Heart left ventricle (tissue), 13 donors: ENCODE data around the gene BPHL.

Experiments
- POLR2A ChIP-seq, 2 donors: fragments of 450-650 bp; IDR thresholded peaks; one replicate each; pipeline ENCODE4 v1.6.1; 2017; ENCODE audit warnings: antibody characterized with exemption in 2 of 2, mild to moderate bottlenecking in 2 of 2, moderate library complexity in 2 of 2
- TF ChIP-seq, protein P1 (sequence below), 12 donors: fragments of 200-600 bp; sonication (generic) in 4 of 12; IDR thresholded peaks; one replicate each; pipeline versions ENCODE4 v1.5.0 to v1.8.0; 2018 to 2022; ENCODE audit warnings: antibody characterized with exemption in 12 of 12, mild to moderate bottlenecking in 5 of 12
- donor health status: ischemic (EF 13 %, LVEDD 7.1; RV severe dilation, severe dysfunction).
- donor health status: DM: no; HTN: yes; CAD: no.
- donor health status: DM: no; HTN: no; CAD: no.
- donor health status: ischemic (EF 25% LVEDD 6.9; RV normal size, moderate dysfunction).
- donor health status: ischemic (EF 25% LVEDD 5.7; RV mildly dilated, moderate dysfunction).
- donor health status: ischemic (EF 35%, LVEDD 5.7; RV mildly dilated, moderate dysfunction).
- donor health status: nonischemic (EF 11% LVEDD 7.7; RV severe dilation, severe dysfunction).
- donor health status: DM: yes; HTN: yes; CAD: no.
- donor health status: PGD.
- donor health status: ischemic (EF 29% LVEDD 5.4; RV normal size, mild dysfunction).
- donor health status: nonischemic (EF 23%, LVEDD 6.1; RV moderate dilation, normal function).

DNA sequence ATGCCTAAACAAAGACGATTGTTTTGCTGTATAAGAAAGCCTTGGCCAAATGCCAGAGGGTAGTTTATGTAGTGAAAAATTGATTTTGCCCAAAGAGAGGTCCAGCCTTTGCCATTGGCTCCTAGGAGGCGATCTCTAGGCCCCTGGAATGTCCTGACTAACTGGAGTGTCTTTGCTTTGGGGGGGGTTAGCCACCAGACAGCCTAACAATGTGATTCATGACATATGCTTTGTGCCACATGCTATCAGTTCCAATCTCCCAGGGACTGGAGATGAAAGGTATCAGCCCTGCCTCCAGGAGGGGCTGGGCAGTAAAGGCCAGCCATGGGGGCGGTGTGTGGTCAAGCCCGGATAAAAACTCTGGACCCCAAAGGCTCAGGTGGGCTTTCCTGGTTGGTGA, 71.5 kb downstream of the BPHL start:
- TF ChIP-seq POLR2A (IDR thresholded peaks at IDR 0.05): no peak
- TF ChIP-seq, protein P1, sequence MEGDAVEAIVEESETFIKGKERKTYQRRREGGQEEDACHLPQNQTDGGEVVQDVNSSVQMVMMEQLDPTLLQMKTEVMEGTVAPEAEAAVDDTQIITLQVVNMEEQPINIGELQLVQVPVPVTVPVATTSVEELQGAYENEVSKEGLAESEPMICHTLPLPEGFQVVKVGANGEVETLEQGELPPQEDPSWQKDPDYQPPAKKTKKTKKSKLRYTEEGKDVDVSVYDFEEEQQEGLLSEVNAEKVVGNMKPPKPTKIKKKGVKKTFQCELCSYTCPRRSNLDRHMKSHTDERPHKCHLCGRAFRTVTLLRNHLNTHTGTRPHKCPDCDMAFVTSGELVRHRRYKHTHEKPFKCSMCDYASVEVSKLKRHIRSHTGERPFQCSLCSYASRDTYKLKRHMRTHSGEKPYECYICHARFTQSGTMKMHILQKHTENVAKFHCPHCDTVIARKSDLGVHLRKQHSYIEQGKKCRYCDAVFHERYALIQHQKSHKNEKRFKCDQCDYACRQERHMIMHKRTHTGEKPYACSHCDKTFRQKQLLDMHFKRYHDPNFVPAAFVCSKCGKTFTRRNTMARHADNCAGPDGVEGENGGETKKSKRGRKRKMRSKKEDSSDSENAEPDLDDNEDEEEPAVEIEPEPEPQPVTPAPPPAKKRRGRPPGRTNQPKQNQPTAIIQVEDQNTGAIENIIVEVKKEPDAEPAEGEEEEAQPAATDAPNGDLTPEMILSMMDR (IDR thresholded peaks at IDR 0.05): no peak
